Hypothalamus (tissue), 51 donors: Measurements from ENCODE around the gene TMEM132D.
A peak's percentile ranks its signal among the peaks of the same experiment; 100 is the strongest.

Experiments used
- DNase-seq, 51 donors: peaks; one replicate each; lab custom pipeline; 2025; lab: John Stamatoyannopoulos, UW

TMEM132D gene

DNA sequence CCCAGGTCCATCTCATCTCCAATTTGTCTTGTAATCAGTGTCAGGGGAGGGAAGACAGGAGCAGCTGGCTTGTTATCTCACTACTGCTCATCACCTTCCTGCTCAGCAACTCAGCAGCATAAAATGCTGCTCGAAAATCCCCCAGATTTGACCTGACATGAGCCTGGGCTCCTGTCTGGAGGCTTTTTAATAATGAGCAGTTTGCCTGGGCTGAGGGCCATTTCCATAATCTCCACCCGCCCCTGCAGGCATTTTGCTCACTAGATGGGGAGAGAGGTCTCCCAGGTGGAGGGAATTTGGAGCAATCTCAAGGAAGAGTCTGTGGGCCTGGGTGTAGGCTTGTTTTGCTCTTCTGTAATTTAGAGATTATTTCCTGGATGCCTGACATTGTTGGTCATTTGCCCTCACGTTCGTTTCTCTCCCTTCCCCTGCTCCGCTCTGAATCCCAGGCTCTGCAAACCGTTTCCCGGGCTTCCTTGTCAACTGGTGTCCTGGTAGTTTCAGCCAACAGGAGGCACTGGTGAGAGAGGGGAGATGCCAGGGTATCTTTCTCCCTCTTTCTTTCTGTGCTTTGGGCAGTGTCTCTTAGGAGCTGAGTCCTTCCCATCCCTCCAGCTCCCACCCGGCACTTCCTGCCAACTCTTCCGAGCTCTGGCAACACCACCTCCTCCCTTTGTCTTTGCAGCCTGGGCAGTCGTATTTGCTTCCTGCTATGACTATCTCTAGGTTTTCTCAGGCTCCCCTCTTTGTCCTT is 751.3 kb downstream of the TMEM132D start:
- DNase-seq: no peak

DNA sequence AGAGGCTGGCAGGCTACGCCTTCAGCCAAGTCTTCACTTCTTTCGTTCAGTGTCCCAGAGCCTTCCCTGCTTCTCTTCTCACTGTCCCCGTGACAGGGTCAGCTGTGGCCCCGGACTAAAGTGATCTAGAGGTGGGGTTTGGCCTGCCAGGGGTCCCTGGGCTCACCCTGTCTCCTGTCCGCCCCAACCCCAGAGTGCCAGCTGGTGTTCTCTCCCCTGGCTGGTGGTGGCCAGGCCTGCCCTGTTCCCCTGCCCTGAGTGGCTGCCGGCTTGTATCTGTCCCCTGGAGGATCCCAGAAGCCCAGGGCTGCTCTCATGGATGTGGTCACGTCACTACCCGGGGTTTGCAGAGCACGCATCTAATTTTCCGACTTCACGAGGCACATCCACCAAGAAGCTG is 753.1 kb downstream of the TMEM132D start:
- no peak for DNase-seq

DNA sequence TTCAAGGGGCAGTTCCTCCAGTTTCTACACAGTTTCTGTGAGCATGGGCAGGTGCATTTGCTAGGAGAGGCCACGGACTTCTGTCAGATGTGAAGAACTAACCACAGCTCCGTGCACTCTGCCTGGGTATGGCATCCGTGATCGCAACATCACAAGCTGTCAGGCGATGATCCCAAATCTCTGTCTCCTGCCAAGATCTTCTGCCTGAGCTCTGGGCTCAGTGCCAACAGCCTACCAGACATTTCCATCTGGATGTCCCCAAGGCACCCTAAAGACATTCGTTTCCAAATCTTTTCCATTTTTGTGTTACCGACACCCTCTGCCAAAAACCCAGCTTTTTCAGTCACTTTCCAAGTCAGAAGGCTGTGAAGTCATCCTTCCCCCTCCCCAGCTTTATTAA is 758.4 kb downstream of the TMEM132D start:
- peak in 3 of 51 donors; percentile 1 to 12 (median 3) for DNase-seq

DNA sequence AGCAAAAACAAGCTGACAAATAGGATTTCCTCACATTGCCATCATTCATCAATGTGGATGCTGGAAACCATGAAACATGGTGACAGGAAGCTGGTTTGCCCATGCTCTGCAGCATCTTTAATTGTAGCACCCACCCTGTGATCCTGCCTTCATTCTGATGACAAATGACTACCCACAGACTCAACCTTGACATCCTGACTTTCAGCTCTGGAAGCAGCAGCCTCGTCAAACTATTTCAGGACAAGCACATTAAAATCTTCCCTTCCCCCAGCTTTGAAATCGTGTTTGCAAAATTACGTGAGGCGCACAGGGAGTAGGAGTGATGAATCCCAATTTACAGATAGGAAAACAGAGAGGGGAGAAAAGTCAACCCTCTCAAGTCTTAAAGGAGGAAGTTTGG is 765.0 kb downstream of the TMEM132D start:
- DNase-seq: no peak

DNA sequence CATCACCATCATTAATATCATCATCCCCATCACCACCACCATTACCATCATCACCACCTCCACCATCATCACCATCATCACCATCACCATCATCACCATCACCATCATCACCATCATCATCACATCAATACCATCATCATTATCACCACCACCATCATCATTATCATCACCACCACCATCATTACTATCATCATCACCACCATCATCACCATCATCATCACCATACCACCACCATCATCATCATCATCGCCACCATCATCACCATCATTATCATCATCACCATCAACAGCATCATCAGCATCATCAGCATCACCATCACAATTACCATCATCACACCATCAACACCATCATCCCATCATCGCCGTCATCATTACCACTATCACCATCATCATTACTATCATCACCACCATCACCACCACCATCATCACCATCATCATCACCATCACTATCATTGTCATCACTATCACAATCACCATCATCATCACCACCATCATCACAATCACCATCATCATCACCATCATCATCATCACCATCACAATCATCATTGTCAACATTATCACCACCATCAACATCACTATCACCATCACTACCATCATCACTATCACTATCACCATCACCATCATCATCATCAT is 767.0 kb downstream of the TMEM132D start:
- no peak for DNase-seq

DNA sequence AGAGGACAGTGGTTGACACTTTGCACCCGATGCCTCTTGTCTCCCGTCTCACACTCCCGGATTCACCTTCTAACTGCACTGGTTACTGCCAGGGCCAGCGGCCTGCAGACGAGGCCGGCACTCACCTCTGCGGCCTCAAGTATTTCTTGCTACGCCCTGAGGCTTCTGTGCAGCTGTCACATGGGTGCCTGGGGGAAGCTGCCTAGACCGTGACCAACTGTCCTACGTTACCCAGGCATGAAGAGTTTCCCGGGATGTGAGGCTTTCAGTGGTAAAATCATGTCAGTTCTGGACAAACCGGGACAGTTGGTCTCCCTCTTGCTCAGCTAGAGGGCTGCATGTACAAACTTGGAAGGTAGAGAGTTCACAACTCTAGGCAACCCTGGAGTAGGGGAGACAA is 776.1 kb downstream of the TMEM132D start:
- DNase-seq: no peak

DNA sequence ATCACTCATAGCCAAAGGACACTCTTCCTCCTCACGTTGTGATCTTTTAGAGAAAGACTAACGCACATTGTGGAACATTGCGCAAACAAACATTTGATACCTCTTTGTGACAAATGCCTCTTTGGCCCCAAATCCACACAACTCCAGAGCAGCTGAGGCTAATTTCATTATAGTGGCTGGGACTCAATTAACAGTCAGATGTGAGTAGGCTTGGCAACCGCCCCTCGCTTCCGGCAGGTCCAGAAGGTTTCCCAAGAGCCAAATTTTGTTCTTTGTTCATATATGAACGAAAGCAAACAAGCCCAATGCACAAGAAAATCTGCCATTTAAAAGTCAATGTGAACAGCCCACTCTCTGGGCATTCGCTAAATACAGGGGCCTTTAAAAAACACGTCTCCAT is 776.6 kb downstream of the TMEM132D start:
- no peak for DNase-seq

DNA sequence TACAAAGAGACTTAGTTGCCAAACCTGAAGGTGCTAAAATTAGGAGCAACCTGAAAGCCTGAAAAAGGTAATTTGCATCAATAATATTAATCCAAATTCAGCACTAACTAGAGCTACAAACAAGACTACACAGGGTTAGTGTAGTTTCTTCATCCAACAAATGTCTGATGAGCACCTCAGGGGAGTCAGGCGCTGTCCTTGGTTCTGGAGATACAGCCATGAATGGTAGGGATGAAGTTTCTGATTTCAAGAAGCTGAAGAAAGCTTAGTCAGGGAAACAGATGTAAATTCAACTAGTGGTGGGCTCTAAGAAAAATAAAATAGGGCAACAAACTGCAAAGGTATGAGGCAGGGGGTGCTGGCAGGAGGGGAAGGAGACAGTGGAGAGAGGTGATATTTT is 784.3 kb downstream of the TMEM132D start:
- DNase-seq: no peak

DNA sequence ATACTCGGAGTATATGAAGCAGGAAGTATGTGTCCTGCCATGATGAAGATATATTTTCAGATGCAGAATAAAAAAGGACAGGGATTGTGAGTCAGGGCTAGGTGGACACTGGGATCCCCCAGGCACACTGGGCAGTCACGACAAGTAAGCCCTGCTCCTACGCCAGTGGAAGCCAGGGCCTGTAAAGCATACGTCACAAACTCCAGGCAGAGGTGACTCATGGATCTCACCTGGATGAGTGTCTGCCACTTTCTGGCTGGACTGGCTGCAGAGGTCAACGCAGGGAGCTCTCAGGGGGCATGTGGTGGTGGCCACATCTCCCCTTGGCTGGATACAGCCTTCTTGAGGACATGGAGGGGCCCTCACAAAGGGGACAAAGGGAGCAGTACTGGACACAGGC is 788.3 kb downstream of the TMEM132D start:
- no peak for DNase-seq

DNA sequence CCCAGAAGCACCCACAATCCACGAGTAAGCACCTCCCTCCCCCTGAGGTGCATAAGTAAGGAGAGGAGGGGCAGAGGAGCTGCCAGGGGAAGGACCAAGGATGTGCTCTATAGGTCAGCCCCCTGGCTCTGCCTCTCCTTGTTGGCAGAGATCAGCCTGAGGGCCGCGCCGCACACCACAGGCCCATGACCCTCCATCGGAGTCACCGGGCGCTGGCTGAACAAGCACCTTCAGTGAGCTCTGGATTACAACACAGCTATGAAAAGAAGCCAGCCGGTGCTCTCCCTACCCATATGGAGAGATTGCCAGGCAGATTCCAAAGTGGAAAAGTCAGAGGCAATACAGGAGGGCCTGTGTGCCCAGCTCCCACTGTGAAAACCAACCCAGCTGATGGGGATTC is 793.2 kb downstream of the TMEM132D start:
- DNase-seq: no peak

DNA sequence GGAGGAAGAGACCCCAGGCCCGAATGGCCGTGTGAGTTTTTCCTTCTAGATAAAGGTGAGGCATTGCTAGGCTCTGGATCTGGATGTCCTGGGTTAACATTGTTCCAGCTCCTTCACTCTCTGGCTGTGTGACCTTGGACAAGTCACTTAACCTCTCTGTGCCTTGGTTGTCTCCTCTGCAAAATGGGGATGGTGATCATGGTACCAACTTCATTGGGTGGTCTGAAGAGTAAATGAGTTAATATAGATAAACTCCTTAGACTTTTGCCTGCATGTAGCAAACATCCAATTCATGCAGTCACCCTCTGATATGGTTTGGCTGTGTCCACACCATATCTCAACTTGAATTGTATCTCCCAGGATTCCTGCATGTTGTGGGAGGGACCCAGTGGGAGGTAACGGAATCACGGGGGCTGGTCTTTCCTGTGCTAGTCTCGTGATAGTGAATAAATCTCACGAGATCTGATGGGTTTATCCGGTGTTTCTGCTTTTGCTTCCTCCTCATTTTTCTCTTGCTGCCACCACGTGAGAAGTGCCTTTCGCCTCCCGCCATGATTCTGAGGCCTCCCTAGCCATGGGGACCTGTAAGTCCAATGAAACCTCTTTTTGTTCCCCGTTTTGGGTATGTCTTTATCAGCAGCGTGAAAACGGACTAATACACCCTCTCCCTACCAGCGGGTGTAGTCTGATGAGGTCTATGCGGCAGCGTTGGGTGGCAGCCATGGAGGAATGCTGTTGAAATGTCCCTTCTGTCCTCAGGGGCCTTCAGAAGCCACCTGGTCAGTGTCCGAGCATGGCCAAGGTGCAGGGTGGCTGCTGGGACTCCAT is 794.4 kb downstream of the TMEM132D start:
- no peak for DNase-seq

DNA sequence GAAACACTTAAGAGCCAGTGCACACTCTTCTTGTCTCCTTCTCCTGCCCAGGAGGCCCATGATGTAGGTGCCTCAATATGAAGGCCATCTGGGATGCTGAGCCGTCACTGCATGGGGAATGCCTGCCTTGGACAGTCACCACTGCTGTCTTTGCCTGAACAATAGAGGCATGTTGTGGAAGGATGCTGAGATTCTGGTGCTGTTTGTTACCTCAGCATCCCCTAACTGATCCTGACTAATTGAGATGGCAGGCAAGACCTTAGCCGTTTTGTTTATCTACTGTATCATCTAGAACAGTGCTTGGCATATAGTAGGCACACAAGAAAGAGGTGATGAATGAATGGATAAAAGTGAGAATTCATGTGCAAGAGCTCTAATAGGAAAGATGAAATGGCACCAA is 797.1 kb downstream of the TMEM132D start:
- no peak for DNase-seq

DNA sequence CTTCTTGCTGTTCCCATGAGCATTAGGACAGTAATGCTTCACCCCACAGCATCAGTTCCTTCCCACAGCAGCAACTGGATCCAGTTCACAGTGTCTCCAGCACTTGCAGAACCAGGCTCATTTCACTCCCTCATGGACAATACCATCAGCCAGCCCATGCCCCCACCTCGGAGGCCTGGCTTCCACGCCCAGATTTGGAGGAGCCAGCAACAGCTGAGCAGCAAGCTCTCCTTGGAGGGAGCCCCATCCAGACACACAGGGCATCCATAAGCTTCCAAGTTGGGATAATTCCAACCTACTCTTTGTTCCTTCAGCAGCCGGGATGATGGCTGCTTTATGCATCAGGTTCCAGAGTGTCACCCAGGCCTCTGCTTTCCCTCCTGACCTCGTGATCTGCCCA is 800.6 kb downstream of the TMEM132D start:
- DNase-seq: no peak

DNA sequence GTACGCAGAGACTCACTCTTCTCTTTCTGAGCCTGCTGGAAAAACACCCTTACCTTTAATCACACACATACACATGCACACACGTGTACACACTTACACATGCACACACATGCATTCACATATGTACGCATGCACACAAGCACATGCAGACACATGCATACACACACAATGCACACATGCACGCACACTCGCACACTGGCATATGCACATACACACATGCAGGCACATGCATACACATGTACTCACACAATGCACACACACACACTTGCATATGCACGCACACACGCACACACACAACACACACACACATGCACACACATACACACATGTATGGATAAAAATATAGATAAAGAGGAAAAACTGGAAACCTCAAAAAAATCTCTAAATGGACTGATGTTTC is 801.6 kb downstream of the TMEM132D start:
- DNase-seq: no peak

DNA sequence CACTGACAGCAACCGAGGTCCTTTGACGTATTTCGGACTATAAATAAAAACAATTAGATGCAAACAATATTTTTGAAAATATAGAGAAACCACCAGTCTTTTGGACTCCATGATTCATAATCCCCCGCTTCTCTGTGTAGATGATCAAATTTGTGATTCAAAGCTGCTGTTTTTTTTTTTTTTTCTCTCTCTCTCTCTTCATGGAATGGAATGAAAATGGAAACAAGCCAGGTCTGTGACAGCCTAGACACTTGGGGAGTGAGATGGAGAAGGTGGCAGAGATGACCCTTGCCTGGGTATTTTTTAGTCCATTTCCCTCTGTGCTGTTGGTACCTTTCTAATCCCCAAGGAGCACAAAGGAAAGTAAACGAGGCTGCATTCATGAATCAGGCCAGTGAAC is 802.0 kb downstream of the TMEM132D start:
- peak in 1 of 51 donors; percentile 9 for DNase-seq

DNA sequence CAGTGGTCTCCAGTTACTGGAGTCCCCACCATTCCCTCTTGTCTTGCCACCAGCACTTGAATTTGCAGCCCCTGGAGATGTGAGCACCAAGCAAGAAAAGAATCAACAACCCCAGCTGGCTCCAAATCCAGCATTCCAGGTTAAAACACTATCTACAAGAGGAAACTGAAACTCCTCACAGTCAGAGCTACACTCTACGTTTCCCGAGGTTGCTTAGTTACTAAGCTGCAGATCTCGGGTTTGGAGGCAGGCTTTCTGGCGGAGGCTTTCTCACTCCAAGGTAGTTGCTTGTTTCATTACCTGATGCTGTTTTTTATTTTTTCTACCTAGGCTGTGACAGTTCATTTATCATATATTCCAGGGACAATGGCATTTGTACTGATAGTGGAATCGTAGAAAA is 802.4 kb downstream of the TMEM132D start:
- DNase-seq: peak in 9 of 51 donors; percentile 5 to 48 (median 9)

DNA sequence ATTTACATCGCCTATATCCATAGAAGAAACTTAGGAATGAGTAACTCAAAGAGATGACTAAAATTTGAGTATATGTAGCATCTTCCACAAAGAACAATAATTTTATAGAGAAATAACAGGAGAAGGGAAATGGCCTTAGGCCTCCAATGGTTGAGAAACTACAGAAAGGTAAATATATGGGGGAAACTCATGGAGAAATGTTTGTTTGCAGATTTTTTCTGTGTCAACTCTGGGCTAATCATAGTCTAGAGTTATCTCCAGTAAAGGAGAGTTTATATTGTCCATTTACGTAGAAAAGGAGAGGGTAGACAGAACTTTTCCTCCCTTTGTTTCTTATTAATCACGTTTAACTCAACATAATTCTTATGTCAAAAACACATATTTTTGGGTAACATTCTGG is 806.4 kb downstream of the TMEM132D start:
- DNase-seq: no peak

DNA sequence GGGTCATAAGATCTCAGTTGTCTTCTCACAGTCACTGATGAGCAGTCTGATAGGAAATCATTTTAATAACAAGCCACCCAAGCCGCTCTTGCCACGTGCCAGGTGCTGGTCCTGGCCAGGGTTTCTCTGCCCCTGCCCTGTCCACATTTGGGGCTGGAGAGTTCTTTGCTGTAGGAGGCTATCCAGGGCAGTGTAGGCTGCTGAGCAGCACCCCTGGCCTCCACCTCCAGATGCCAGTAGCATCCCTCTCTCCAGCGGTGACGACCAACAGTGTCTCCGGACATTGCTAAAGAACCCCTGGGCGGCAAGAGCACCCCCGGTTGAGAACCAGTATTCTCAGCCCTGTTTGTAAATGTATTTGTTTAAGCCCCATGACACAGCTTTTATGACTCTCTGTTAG is 806.9 kb downstream of the TMEM132D start:
- DNase-seq: no peak

DNA sequence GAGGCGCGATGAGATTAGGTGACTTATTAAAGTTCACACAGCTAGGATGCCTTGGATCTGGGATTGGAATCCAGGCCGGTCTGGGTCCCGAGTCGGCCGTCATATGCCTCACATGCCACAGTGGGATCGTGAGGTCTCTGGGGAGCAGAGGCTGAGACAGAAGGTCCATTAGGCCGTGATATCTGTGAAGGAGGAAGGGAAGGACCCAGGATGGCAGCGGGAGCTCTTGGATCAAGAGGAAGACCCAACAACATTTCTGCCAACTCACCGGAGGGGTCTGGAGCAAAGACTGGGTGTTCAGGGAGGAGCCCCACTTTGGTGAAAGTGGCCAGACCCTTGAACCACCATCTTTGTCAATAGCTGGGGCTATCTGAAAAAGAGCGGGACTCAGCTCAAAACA is 807.6 kb downstream of the TMEM132D start:
- DNase-seq: no peak

DNA sequence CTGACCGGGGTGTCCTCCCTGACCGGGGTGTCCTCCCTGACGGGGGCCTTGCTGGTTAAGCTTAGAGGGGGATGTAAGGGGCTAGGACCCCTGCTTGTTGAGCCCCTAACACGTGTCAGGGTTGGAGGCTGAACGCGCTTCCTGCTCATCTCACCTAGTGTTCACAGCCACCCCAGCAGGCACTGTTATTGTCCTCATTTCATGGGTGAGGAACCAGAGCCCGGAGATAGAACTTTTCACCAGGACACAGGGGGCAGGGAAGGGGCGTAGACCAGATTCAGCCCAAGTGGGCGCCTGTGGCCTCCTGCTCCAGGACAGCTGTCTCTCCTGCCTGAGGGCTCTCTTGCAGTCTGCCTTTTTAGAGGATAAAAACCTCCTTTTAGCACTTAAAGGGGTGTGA is 814.2 kb downstream of the TMEM132D start:
- DNase-seq: no peak
